GM19035 (cell line): ENCODE results near the gene OR13G1.
A peak's percentile ranks its signal among the peaks of the same experiment; 100 is the strongest.
"Not testable (repeated sequence)": the region's sequence is repeated elsewhere in the genome, so short reads cannot be mapped to it uniquely, and the experiment has no call there.

Source experiments
- ATAC-seq: cut with Tn5 transposase; IDR thresholded peaks from one replicate; pipeline ENCODE4 v1.9.1; 2021; ENCODE audit not compliant: unreplicated experiment

Gene OR13G1

GRCh38 chr1:247679639-247680038 lies at the start of gene OR13G1:
Gene OR13G1 (minus strand): TSS chr1:247679739. CDS start chr1:247673041, 6,698 bp downstream.
- ATAC-seq = no peak

- ATAC-seq = no peak
Observed at GRCh38 chr1:247721222-247721621, 41.7 kb upstream of the OR13G1 start.

- ATAC-seq = no peak
Observed at GRCh38 chr1:247716546-247716945, 37.0 kb upstream of the OR13G1 start, which contains the start of gene OR6F1. Gene OR6F1 (minus strand): TSS chr1:247716646. CDS start chr1:247712755, 3,891 bp downstream.

- no peak for ATAC-seq
Observed at GRCh38 chr1:247713753-247714152, 34.2 kb upstream of the OR13G1 start.

DNA sequence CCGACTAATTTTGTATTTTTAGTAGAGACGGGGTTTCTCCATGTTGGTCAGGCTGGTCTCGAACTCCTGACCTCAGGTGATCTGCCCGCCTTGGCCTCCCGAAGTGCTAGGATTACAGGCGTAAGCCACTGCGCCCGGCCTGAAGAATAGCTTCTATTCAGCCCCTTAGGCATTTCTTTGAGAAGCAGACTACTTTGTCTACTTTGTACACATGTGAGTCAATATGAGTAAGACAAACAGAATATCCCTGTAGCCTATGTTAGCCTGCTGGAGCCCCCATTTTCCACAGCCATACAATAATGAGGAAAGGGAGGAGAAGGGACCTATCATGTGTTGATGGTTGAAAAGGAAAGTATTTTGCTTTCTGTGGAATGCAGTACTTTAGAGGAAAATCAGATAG lies 31.1 kb upstream of the OR13G1 start:
- not testable (repeated sequence) for ATAC-seq

- no peak for ATAC-seq
Observed at GRCh38 chr1:247701338-247701737, 21.8 kb upstream of the OR13G1 start.

GRCh38 chr1:247681288-247681897 lies 1.9 kb upstream of the OR13G1 start:
- peak; percentile 81 for ATAC-seq

- ATAC-seq = no peak
Observed at GRCh38 chr1:247680171-247680570, 632 bp upstream of the OR13G1 start.

- ATAC-seq = no peak
Observed at GRCh38 chr1:247669225-247669624, 10.3 kb downstream of the OR13G1 start.

DNA sequence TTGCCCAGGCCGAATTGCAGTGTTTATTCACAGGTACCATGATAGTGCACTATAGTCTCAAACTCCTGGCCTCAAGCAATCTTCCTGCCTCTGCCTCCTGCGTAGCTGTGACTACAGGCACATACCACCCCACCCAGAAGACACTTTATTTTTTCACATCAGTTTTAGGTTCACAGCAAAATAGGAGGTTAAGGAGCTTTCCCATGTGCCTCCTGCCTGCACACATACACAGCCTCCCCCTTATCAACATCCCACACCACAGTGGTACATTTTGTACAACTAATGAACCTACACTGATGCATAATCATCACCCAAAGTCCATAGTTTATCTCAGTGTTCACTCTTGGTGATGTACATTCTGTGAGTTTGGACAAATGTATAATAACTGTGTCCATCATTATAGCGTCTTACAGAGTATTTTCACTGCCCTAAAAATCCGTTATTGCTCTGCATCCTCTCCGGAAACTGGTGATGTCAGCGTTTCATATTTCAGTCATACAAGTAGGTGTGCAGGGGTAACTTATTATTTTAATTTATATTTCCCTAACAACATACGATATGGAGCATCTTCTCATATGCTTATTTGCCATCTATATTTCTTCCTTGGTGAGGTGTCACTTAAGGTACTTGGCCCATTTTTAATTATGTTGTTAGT lies 23.2 kb downstream of the OR13G1 start:
- no peak for ATAC-seq

GRCh38 chr1:247653040-247653439 lies 26.5 kb downstream of the OR13G1 start:
- no peak for ATAC-seq

DNA sequence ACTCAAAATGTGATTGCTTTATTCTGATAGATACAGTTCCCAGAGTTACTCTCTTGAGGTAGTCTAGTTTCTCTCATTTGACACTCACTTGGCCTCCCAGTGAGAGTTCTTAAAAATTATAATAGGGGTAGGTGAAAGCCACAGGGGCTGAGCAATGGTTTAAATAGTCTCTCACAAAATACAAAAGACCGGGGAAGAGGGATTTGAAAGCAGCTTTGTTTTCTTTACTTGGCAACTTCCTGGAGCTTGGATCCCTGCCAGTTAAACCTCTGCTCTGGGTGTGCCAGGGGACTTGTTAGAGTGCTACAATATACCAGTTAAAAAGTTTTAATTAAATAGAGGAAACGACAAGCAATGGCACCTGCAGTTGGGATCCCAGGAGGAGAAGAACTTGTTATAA lies 31.7 kb downstream of the OR13G1 start:
- ATAC-seq = no peak

DNA sequence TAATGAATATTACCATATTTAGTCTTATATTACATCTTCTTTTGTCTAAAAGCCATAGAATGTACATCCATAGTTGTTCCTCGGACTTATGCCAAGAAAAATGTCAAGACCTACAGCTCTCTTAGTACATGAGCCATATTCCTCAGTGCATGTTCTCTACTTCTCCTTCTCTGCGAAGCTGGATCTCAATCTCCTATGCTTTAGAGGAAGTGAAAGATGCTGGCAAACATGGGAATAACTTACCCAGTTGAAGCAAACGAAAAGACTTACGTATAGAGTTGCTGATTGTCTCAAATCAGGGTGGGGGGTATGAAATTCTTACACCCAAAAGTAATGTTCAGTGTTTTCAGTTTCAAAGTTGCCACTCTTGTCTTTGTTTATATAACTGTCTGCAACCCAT lies 32.7 kb downstream of the OR13G1 start:
- ATAC-seq = no peak

GRCh38 chr1:247642742-247643141 lies 36.8 kb downstream of the OR13G1 start:
- no peak for ATAC-seq

- ATAC-seq = no peak
Observed at GRCh38 chr1:247639381-247639981, 40.1 kb downstream of the OR13G1 start.

DNA sequence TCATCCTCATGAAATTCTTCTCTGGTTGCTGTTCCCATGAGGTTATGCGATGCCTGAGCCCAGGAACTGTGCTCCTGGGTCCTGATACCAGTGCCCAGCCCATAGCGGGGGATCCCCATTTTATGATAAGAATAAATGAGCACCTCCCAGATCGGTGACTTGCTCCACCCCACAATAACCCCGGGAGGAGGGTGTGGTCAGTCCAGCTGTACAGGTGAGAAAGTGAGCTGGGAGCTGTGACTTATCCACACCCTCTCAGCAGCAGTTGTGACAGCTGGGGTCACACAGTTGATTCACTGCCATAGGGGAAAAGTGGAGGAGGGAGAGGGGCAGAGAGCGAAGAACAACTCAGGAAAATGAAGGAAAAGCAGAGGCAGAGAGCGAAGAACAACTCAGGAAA lies 40.8 kb downstream of the OR13G1 start:
- no peak for ATAC-seq

GRCh38 chr1:247638011-247638410 lies 41.5 kb downstream of the OR13G1 start:
- ATAC-seq = no peak

DNA sequence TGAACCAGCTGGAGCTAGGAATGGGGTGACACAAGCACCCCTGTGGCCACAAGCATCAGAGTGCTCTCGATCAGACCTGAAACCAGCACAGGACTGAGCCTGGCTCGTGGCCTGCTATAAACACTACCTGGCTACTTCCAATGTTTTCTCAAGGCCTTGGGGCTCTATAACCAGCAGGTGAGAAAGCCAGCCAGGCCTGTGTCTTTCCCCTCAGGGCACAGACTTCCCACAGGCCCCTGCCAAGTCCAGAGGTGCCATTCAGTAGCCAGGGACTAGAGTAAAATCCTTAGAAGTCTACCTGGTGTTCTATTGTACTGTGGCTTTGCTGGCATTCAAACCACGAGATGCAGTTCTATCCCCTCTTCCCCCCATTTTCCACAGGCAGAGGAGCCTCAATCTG lies 51.6 kb downstream of the OR13G1 start:
- no peak for ATAC-seq
